Skeletal muscle tissue (tissue), 1 donor: Measurements from ENCODE around the gene MTCP1. TPM values are rescaled to one million over a fixed set of nuclear protein-coding genes. Genes with fewer than 3 reads are reported as not detected.

Experiments
- total RNA-seq: library from RNA; depleted of rRNA; stranded (reverse); fragments of >200 nt; gene quantifications from one replicate; pipeline ENCODE4 v1.2.3, GENCODE V29; 2014

The MTCP1 gene
- total RNA-seq, 1 donor from 2014 or later = 20.9 TPM

Other genes starting within 250 kb of the MTCP1 start
- gene SMIM9, start 236.5 kb downstream of the MTCP1 start, total RNA-seq = not detected
- gene F8A1, start 184.8 kb downstream of the MTCP1 start, total RNA-seq = 2.6 TPM
- gene F8, start 48.4 kb downstream of the MTCP1 start, total RNA-seq = 4.2 TPM
- 45.9 TPM for gene FUNDC2, start 44.3 kb downstream of the MTCP1 start, total RNA-seq
- gene CMC4, start within 50 bp of the MTCP1 start, total RNA-seq = 6.8 TPM
- gene BRCC3, start 372 bp upstream of the MTCP1 start, total RNA-seq = 4.2 TPM
- gene VBP1, start 145.3 kb upstream of the MTCP1 start, total RNA-seq = 47.0 TPM
- gene RAB39B, start 193.4 kb upstream of the MTCP1 start, total RNA-seq = under 0.01 TPM